HFFc6 (cell line): ENCODE measurements around the gene LRP11. TPM values are rescaled to one million over a fixed set of nuclear protein-coding genes. Genes with fewer than 3 reads are reported as not detected.
"Not testable (repeated sequence)": the region's sequence is repeated elsewhere in the genome, so short reads cannot be mapped to it uniquely, and the experiment has no call there.

Experiments
- DNase-seq: peaks from one replicate; pipeline ENCODE4 v3.0.0-alpha.2; 2018
- H3K27ac Mint-ChIP-seq: 2 replicates; pipeline ENCODE4 v1.8.0; 2020; ENCODE audit warnings: mild to moderate bottlenecking, mixed read lengths
- H3K27me3 Mint-ChIP-seq: 2 replicates; pipeline ENCODE4 v1.8.0; 2021; ENCODE audit warnings: mild to moderate bottlenecking, moderate library complexity, mixed read lengths; ENCODE audit not compliant: insufficient read depth
- H3K36me3 Mint-ChIP-seq: 2 replicates; pipeline ENCODE4 v1.8.0; 2021; ENCODE audit warnings: low read depth, mixed read lengths
- H3K4me1 Mint-ChIP-seq: 2 replicates; pipeline ENCODE4 v1.8.0; 2020; ENCODE audit warnings: low read depth, mixed read lengths
- H3K4me3 Mint-ChIP-seq: 2 replicates; pipeline ENCODE4 v1.8.0; 2020; ENCODE audit warnings: mild to moderate bottlenecking, moderate library complexity, mixed read lengths
- H3K9me3 Mint-ChIP-seq: 2 replicates; pipeline ENCODE4 v1.8.0; 2020; ENCODE audit warnings: mild to moderate bottlenecking, mixed read lengths
- total RNA-seq, 6 experiments: library from RNA; stranded (reverse); fragmentation: NEBNext Ultra II Directional; extraction: Animal tissue kit (Norgen Biotek cat#: 25700); gene quantifications; 2 replicates in 1 of 6; 3 replicates in 5 of 6; pipeline ENCODE4 v1.2.3, GENCODE V29; 2021
- TF ChIP-seq, protein P1 (sequence below): fragments of 200-600 bp; sonication (generic); IDR thresholded peaks from 2 replicates; pipeline ENCODE4 v1.5.0; 2021; ENCODE audit warnings: antibody characterized with exemption, mild to moderate bottlenecking

The LRP11 gene
- total RNA-seq, 6 experiments from 2014 or later = 27.4 to 34.6 (median 30.4) TPM

DNA sequence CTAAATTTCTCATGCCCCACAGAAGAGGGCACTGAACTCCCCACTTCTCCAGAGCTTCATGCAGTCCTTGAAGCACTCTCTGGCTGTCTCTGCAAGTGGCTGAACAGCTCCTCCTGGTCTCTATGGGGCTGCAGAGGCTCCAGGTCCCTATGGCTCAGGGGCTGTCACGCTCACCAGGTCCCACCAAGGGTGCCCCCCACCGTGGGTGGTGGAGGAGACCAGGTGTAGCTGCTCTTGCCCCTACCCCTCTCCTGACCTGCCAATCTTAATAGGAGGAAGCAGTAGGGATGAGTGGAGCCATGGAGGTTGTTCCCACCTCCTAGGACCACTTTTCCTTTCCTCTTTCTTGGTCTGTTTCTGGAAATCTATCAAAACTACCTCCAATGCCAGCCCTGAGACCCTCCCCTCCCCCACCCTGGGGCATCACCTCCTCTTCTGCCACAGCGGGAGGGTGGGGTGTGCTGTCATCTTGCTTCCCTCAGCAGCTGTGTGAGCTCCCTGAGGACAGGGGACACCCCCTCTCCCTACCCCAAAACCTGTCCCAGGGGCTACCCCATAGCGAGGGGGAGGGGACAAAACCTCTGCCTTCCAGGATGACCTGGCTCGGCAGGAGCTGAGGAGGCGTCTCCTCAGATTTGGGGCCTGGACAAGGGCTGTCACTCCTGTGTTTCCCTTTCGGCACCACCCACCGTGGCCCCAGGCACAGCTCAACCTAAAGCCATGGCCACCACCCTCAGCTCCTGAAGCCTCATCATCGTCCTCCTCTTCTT, 45.7 kb upstream of the LRP11 start:
- peaks cover 13% of the 10 kb centered on the region for H3K4me1 Mint-ChIP-seq
- no peak overlapping the region for H3K27ac Mint-ChIP-seq
- no peak for DNase-seq
- peaks cover 24% of the 10 kb centered on the region for H3K9me3 Mint-ChIP-seq
- H3K27me3 Mint-ChIP-seq = peaks cover 29% of the 10 kb centered on the region
- peaks cover 12% of the 10 kb centered on the region for H3K36me3 Mint-ChIP-seq
- TF ChIP-seq, protein P1, sequence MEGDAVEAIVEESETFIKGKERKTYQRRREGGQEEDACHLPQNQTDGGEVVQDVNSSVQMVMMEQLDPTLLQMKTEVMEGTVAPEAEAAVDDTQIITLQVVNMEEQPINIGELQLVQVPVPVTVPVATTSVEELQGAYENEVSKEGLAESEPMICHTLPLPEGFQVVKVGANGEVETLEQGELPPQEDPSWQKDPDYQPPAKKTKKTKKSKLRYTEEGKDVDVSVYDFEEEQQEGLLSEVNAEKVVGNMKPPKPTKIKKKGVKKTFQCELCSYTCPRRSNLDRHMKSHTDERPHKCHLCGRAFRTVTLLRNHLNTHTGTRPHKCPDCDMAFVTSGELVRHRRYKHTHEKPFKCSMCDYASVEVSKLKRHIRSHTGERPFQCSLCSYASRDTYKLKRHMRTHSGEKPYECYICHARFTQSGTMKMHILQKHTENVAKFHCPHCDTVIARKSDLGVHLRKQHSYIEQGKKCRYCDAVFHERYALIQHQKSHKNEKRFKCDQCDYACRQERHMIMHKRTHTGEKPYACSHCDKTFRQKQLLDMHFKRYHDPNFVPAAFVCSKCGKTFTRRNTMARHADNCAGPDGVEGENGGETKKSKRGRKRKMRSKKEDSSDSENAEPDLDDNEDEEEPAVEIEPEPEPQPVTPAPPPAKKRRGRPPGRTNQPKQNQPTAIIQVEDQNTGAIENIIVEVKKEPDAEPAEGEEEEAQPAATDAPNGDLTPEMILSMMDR = no peak
- H3K4me3 Mint-ChIP-seq = no peak overlapping the region

DNA sequence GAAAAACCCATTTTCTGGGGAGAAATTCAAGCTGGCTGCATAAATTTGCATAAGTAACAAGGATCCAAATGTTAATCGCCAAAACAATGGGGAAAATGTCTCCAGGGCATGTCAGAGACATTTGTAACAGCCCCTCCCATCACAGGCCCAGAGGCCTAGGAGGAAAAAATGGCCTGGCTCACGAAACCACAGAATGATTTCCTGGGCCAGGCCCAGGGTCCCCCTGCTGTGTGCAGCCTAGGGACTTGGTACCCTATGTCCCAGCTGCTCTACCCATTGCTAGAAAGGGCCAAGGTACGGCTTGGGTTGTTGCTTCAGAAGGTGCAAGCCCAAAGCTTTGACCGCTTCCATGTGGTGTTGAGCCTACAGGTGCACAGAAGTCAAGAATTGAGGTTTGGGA, 44.3 kb upstream of the LRP11 start:
- not testable (repeated sequence) for DNase-seq, H3K4me1 Mint-ChIP-seq, H3K27ac Mint-ChIP-seq, H3K4me3 Mint-ChIP-seq
- Mint-ChIP-seq H3K36me3 (peaks cover 12% of the 10 kb centered on the region), H3K27me3 (peaks cover 32% of the 10 kb centered on the region), H3K9me3 (peaks cover 24% of the 10 kb centered on the region)

DNA sequence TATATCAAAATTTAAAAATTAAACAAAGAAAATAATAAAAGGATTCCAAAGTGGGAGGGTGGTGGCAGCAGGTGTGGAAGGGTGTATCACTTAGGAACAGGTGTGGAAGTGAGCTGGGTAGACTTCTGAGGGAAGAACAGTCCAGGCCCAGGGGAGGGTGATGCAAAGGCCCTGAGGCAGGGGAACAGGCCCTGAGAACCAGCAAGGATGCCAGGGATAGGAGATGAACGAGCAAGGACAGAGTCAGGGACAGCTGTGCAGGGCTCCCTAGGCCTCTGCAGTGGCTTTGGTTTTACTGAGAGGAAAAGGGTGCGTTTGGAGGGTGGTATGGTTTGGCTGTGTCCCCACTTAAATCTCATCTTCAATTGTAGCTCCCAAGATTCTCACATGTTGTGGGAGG, 43.2 kb upstream of the LRP11 start:
- Mint-ChIP-seq H3K9me3 (peaks cover 24% of the 10 kb centered on the region), H3K27me3 (peaks cover 25% of the 10 kb centered on the region), H3K4me1 (no peaks in the 10 kb centered on the region), H3K36me3 (peaks cover 12% of the 10 kb centered on the region), H3K27ac (no peak overlapping the region), H3K4me3 (no peak overlapping the region)
- TF ChIP-seq, protein P1 = no peak
- DNase-seq = no peak

DNA sequence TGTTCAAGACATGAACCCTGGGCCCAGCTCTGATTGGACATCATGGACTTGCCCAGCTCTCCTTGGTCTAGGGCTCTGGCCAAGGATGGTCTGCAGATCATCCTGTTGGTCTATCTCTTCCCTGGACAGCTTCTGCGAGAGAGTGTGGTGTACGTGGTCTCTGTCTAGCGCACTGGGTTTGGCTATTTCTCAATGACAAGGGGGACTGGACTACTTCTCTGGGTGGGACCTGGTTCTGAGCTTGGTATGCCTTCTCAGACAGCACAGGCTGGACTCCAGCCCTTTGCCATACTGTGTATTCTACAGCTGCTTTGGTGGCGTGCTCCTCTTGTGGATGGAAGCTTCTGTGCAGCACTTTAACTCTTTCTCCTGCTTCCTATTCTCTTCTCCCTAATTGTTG, 42.2 kb upstream of the LRP11 start:
- Mint-ChIP-seq H3K27ac (no peak overlapping the region), H3K4me1 (no peaks in the 10 kb centered on the region), H3K36me3 (peaks cover 12% of the 10 kb centered on the region), H3K4me3 (no peak overlapping the region), H3K27me3 (peaks cover 21% of the 10 kb centered on the region), H3K9me3 (peaks cover 24% of the 10 kb centered on the region)
- DNase-seq = no peak
- TF ChIP-seq, protein P1 = no peak

DNA sequence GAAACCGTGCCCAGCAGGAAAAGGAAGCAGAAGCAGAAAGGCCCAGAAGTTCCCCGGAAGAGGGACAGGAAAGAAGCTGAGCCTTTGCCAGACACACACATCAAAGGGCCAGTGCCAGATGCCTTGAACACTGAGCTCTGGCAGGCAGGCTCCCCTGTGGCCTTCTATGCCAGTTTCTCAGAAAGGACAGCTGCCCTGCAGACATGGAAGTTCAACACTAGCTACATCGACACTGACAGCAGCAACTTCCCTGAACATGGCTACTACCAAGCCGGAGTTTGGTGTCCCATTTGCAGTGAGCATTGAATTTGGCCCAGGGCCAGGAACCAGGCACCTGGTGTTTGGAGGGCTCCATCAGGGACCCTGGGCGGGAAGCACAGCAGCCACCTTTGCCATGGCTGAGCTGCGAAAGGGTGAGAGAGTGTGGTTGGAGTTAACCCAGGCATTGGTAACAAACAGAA, 41.8 kb upstream of the LRP11 start:
- Mint-ChIP-seq H3K27ac (no peak overlapping the region), H3K4me1 (no peaks in the 10 kb centered on the region), H3K27me3 (peaks cover 18% of the 10 kb centered on the region), H3K9me3 (peaks cover 24% of the 10 kb centered on the region), H3K4me3 (no peak overlapping the region), H3K36me3 (peaks cover 12% of the 10 kb centered on the region)
- TF ChIP-seq, protein P1 = no peak
- no peak for DNase-seq

DNA sequence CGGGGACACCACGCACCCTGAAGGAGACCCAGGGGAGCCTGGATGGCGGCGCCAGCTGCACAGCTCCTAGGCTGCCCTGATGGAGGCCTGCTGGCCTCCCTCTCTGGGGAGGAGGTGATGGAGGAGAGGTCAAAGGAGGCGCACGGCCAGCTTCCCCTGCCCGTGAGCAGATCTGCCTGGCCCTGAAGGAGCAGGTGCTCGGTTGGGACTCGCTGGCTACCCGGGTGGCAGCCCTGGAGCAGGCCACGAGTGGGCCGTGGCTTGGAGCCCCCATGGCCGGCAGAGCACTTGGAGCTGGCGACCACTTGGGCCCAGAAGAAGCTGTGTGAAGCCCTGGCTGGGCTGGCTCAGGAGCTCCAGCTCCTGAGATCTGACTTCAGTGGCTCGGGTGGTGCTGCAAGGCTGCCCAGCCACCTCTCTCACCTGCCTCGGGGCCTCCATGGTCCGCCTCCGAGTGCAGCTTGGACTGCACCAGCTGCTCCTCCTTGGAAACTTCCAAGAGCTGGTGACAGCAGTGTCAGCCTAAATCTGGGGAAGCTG, 41.3 kb upstream of the LRP11 start:
- H3K4me3 Mint-ChIP-seq = no peak overlapping the region
- no peaks in the 10 kb centered on the region for H3K4me1 Mint-ChIP-seq

More for the DNA sequence above, 41.3 kb upstream of the LRP11 start:
- Mint-ChIP-seq H3K36me3 (peaks cover 12% of the 10 kb centered on the region), H3K27me3 (peaks cover 15% of the 10 kb centered on the region), H3K9me3 (peaks cover 24% of the 10 kb centered on the region), H3K27ac (no peak overlapping the region)
- no peak for DNase-seq
- TF ChIP-seq, protein P1 = no peak
